ENCODE results near the gene CPN2.

The CPN2 gene

DNA sequence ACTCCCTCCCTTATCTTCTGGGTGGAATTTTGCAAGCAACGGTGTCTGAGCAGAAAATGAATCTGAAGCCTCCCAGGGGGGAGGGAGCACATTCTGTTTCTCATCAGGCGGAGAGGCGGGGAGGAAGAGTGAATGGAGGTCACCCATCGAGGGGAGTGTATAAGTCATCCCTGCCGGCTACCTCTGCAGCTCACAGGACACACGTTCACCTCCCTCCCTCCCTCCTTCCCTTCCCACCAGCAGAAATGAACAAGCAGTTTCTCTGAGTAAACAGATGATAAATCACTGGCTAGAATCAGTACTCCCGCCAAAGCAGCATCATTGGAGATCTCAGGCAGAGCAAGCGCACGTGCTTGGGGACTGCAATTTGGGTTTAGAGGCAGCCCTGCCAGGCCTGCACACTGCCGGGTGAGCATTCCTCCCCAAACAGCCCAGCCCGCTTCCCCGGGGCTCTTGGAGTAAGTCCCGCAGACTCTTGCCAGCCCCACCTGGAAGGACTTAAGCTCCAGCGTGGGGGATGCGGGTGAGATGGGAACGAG, 38.3 kb downstream of the CPN2 start:
- H3K4me1 ChIP-seq (ENCODE audit: low read depth, poor library complexity, severe bottlenecking): peaks cover 40% of the 10 kb centered on the region
- no peak overlapping the region for H3K27ac ChIP-seq

DNA sequence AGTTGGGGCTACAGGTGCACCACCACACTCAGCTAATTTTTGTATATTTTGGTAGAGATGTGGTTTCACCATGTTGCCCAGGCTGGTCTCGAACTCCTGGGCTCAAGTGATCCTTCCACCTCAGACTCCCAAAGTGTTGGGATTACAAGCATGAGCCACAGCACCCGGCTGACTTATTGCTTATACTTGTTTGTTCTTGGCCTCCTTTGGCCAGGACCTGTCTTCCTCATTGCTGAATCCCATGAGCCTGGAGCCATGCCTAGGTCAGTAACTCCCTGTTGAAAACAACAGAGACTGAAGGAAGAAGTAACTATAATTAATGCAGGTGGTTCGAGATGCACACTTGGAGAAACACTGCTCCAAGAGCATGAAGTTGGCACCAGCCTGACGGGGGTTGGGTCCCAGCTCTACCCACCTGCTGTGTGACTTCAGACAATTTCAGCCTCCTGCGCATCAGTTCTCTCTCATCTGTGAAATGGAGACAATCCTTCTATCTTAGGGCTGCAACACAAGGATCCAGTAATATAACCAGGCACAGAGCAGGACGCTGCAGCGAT, 38.9 kb downstream of the CPN2 start:
- H3K9ac ChIP-seq: no peak overlapping the region
- H3K36me3 ChIP-seq (ENCODE audit: insufficient read depth): no peaks in the 10 kb centered on the region
- H3K4me1 ChIP-seq (ENCODE audit: low read depth, poor library complexity, severe bottlenecking): peaks cover 44% of the 10 kb centered on the region
- H3K4me2 ChIP-seq: no peak overlapping the region
- no peak overlapping the region for H2AFZ ChIP-seq (ENCODE audit: low read depth)
- no peak overlapping the region for H3K27ac ChIP-seq
- TF ChIP-seq, protein P1, sequence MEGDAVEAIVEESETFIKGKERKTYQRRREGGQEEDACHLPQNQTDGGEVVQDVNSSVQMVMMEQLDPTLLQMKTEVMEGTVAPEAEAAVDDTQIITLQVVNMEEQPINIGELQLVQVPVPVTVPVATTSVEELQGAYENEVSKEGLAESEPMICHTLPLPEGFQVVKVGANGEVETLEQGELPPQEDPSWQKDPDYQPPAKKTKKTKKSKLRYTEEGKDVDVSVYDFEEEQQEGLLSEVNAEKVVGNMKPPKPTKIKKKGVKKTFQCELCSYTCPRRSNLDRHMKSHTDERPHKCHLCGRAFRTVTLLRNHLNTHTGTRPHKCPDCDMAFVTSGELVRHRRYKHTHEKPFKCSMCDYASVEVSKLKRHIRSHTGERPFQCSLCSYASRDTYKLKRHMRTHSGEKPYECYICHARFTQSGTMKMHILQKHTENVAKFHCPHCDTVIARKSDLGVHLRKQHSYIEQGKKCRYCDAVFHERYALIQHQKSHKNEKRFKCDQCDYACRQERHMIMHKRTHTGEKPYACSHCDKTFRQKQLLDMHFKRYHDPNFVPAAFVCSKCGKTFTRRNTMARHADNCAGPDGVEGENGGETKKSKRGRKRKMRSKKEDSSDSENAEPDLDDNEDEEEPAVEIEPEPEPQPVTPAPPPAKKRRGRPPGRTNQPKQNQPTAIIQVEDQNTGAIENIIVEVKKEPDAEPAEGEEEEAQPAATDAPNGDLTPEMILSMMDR (conservative IDR thresholded peaks at IDR 0.05; ENCODE audit: low read depth, low read length): no peak
- H3K79me2 ChIP-seq (ENCODE audit: insufficient read depth, low read depth): no peaks in the 10 kb centered on the region
- 0 out of 2 replicates have a peak, but pooled peaks cover 5% of the 10 kb centered on the region for H3K27me3 ChIP-seq (ENCODE audit: insufficient read depth, low read depth)
- H4K20me1 ChIP-seq (ENCODE audit: insufficient read depth): no peaks in the 10 kb centered on the region
- H3K4me3 ChIP-seq (IDR thresholded peaks at IDR 0.05; ENCODE audit: insufficient read depth, low read depth, low read length): no peak overlapping the region

More for the DNA sequence above, 38.3 kb downstream of the CPN2 start:
- H3K4me3 ChIP-seq (IDR thresholded peaks at IDR 0.05; ENCODE audit: insufficient read depth, low read depth, low read length): no peak overlapping the region
- 0 out of 2 replicates have a peak, but pooled peaks cover 5% of the 10 kb centered on the region for H3K27me3 ChIP-seq (ENCODE audit: insufficient read depth, low read depth)
- no peaks in the 10 kb centered on the region for H3K36me3 ChIP-seq (ENCODE audit: insufficient read depth)
- no peaks in the 10 kb centered on the region for H4K20me1 ChIP-seq (ENCODE audit: insufficient read depth)
- no peak overlapping the region for H3K9ac ChIP-seq
- no peak overlapping the region for H3K4me2 ChIP-seq
- TF ChIP-seq, protein P1 (conservative IDR thresholded peaks at IDR 0.05; ENCODE audit: low read depth, low read length): no peak
- H2AFZ ChIP-seq (ENCODE audit: low read depth): no peak overlapping the region
- H3K79me2 ChIP-seq (ENCODE audit: insufficient read depth, low read depth): no peaks in the 10 kb centered on the region

DNA sequence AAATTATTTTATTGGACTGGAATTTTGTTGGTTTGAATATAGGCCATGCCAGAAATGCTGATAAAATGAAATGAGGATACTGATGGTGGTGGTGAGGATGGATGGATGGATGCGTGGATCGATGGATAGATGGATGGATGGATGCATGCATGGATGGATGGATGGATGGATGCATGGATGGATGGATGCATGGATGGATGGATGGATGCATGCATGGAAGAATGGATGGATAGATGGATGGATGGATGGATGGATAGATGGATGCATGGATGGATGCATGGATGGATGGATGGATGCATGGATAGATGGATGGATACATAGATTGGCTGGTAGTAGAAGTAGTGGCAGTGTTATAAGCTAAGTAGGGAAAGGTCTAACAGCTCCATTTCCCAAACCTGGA, 40.1 kb downstream of the CPN2 start:
- no peaks in the 10 kb centered on the region for H4K20me1 ChIP-seq (ENCODE audit: insufficient read depth)
- H3K4me2 ChIP-seq: no peak overlapping the region
- TF ChIP-seq, protein P1 (conservative IDR thresholded peaks at IDR 0.05; ENCODE audit: low read depth, low read length): no peak
- H3K36me3 ChIP-seq (ENCODE audit: insufficient read depth): no peaks in the 10 kb centered on the region
- no peak overlapping the region for H3K9ac ChIP-seq
- peaks cover 55% of the 10 kb centered on the region for H3K4me1 ChIP-seq (ENCODE audit: low read depth, poor library complexity, severe bottlenecking)
- H3K27me3 ChIP-seq (ENCODE audit: insufficient read depth, low read depth): no peaks in the 10 kb centered on the region
- H2AFZ ChIP-seq (ENCODE audit: low read depth): no peak overlapping the region
- no peak overlapping the region for H3K27ac ChIP-seq
- H3K4me3 ChIP-seq (IDR thresholded peaks at IDR 0.05; ENCODE audit: insufficient read depth, low read depth, low read length): no peak overlapping the region
- H3K79me2 ChIP-seq (ENCODE audit: insufficient read depth, low read depth): no peaks in the 10 kb centered on the region

DNA sequence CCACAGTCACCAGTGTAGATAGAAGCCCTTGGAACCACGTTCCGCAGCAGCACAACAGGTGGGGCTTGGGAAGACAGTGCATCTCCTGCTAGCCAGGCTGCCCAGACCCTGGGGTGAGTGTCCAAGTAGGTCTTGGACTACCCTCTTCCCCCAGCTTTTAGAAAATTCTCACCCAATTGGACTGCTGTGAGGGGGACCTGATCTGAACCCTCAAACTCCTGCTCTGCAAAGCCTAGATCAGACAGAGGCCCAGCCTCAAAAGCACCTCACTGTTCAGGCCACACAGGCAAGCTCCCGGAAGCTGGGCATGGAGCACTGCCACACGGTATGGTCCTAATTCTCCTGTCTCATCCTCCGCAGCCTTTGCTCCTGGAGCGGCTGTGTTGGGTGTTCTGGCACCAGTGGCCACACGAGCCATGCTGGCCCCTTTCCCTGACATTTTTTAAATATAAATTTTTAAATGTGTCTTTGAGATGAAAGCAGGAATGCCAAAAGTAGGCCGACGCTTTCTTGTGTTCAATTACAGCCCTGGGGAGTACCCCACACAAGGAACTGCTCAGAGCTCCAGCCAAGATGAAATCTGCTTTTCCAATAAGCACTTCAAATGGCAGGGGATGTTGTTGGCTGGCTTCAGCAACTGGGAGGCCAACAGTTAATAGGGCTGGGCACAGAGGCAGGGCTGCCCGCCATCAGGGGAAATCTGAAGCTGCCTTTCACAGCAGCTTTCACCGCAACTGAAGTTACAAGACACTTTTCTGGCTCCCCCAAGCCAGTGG, 40.9 kb downstream of the CPN2 start:
- Histone ChIP-seq H2AFZ (ENCODE audit: low read depth) (no peak overlapping the region), H3K27me3 (ENCODE audit: insufficient read depth, low read depth) (no peaks in the 10 kb centered on the region), H3K27ac (no peak overlapping the region), H3K36me3 (ENCODE audit: insufficient read depth) (no peaks in the 10 kb centered on the region), H3K4me2 (no peak overlapping the region), H3K4me1 (ENCODE audit: low read depth, poor library complexity, severe bottlenecking) (peaks cover 59% of the 10 kb centered on the region), H3K9ac (no peak overlapping the region), H3K4me3 (IDR thresholded peaks at IDR 0.05; ENCODE audit: insufficient read depth, low read depth, low read length) (no peak overlapping the region), H3K79me2 (ENCODE audit: insufficient read depth, low read depth) (no peaks in the 10 kb centered on the region), H4K20me1 (ENCODE audit: insufficient read depth) (no peaks in the 10 kb centered on the region)
- TF ChIP-seq, protein P1 (conservative IDR thresholded peaks at IDR 0.05; ENCODE audit: low read depth, low read length): no peak
